SH-SY5Y (cell line): ENCODE data around the gene TFIP11.
A peak's percentile ranks its signal among the peaks of the same experiment; 100 is the strongest.

ENCODE experiments used
- GATA2 ChIP-seq: IDR thresholded peaks from 2 replicates; pipeline ENCODE4 v1.6.1; 2011; ENCODE audit warnings: mild to moderate bottlenecking, low read depth, low read length
- GATA3 ChIP-seq: IDR thresholded peaks from 2 replicates; pipeline ENCODE4 v1.6.1; 2011; ENCODE audit warnings: low read depth, mild to moderate bottlenecking, low read length, moderate library complexity

The TFIP11 gene

DNA sequence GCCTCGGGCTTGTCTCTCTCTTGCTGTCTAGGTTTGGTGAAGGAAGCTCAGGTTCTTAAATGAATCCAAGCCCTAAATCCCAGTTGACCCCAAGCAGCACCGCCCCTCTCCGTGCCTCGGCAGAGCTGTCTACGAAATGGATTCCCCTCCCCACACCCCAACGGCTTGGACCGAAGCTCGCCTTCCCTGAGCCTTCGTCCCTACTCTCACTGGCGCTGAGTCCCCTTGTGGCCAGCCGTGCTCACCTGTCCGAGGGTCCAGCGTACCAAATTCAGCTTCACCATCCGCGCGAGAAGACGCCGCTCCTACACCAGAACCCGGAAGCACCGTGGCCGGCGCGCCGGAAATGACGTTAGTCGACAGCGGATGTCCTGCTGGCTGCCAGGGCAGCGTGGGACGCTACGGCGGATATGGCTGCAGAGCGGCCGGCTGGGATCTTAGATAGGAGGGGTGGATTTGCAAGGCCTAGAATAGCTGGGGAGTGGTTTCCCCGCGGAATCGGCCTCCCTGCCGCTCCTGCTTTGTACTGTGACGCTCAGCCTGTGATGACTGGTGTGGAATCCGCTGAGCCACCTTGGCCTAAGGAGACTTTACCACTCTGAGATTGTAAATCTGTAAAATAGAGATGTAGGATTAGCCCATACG is at the start of gene TFIP11:
Gene TFIP11, minus strand, starts transcription at position 325 of the 645 bp plus-strand sequence. CDS start 2,201 bp downstream, outside the sequence.
- no peak for TF ChIP-seq GATA3
- 0 out of 2 replicates have a peak, but pooled peaks have one; percentile 19 for TF ChIP-seq GATA2

DNA sequence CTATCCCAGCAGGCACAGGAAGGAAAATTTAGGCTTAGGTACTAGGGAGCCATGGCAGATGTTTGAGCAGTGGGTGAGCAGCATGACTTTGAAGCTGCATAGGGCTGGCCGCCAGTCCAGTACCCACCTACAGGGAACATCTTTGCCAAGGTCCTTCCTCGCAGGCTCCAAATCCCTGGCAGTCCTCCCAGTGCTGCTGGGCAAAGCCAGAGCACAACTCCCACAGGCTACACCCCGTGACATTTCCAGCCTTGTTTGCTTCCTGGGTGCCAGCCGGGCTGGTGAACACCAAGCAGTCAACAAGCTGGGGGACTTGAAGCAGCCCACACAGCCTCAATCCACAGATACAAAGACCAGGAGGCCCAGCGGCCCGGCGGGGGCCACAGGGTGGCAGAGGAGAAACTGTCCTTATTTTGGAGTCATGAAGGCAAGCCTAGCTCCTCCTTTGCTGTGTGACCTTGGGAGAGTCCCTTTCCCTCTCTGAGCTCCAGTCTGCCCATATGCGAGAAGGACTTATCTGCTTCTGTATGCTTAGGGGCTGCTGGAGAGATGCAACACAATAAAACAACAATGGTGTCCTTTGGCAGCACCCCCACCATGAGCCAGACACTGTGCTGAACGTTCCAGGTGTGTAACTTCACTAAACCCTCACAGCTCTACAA is 49.6 kb upstream of the TFIP11 start:
- no peak for TF ChIP-seq GATA2
- TF ChIP-seq GATA3: no peak

DNA sequence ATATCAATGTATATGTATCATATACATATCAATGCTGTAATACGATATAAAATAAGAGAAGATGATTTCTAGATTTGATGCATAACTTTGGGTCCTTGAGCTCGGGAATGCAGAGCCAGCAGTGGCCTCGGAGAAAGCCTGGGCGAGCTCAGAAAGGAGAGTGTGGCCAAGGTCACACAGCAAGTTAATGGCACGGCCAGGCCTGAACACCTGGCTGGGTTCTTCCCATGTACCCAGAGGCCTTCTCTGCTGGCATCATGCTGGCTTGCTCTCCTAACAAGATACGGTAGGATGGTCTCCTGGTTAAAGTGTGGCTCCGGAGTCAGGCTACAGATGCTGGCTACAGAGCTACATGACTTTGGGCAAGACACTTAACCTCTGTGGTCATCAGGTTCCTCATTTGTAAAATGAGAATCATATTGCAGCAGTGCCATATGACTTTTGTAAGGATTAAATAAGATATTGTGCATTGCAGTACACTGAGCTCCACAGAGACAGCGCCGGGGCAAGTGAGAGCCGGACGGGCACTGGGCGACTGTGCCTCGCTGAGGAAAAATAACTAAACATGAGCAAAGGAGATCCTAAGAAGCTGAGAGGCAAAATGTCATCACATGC is 47.8 kb upstream of the TFIP11 start:
- TF ChIP-seq GATA2 (no peak), GATA3 (no peak)

DNA sequence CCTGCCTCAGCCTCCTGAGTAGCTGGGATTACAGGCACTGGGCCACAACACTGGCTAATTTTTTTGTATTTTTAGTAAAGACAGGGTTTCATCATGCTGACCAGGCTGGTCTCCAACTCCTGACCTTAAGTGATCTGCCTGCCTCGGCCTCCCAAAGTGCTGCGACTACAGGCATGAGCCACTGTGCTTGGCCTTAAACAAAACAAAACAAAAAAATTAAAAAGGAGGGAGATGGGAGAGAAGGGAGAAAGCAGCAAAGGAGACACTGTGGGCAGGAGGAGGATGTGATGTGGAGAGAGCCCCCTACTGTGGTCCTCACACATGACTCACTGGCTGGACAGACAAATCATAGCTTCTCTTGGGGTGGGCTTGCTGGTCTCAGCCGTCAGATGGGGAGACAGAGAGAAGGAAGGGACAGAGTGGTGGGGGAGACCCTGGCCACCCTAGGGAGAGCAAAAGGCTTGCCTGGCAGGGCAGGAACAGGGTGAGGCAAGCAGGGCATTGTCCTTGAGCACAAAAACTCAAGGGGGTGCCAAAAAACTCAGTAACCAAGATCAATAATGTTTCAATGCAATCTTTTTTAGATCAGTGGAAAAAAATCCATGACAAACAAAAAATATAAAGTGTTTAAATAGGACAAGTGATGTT is 46.1 kb upstream of the TFIP11 start:
- TF ChIP-seq GATA3: no peak
- no peak for TF ChIP-seq GATA2

GRCh38 chr22:26556904-26557303 is 44.6 kb upstream of the TFIP11 start:
- TF ChIP-seq GATA2 (no peak), GATA3 (no peak)

DNA sequence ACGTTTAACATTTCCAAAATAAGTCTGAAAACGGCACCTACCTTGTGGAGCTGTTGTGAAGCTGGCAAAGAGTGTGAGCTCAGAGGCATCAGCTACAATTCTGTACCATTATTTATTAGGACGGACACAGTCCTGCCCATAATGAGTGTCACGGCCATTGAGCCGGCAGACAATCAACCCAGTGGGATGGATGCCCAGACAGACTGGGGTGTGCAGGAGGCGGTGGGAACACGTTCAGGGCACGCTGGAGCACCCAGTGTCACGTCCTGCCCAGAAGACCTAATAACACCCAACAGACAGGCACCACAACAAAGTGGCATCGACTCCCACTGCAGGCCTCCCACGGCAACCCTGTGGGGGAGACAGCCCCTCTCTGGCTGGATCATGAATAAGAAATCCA is 43.2 kb upstream of the TFIP11 start:
- no peak for TF ChIP-seq GATA3
- no peak for TF ChIP-seq GATA2

- TF ChIP-seq GATA2 (no peak), GATA3 (no peak)
Measured at GRCh38 chr22:26554956-26555355, 42.7 kb upstream of the TFIP11 start.

GRCh38 chr22:26553056-26553752 is 40.9 kb upstream of the TFIP11 start:
- no peak for TF ChIP-seq GATA2
- TF ChIP-seq GATA3: no peak

- TF ChIP-seq GATA2 (no peak), GATA3 (no peak)
Measured at GRCh38 chr22:26552466-26552865, 40.2 kb upstream of the TFIP11 start.

DNA sequence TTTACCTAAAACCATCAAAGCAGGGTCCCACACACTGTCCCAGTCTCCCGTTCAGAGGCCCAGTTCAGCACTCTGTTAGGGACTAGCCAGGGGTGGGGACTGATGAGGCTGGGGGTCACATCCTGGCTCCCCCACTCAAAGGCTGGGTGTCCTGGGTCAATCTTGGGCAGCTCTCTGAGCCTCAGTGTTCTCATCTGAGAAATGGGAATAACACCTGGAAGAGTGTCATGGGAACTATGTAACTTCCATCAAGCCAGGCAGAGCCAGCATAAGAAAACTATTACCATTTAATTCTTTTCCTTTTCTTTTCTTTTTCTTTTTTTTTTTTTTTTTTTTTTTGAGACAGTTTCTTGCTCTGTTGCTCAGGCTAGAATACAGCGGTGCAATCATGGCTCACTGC is 39.3 kb upstream of the TFIP11 start:
- no peak for TF ChIP-seq GATA2
- no peak for TF ChIP-seq GATA3

GRCh38 chr22:26550498-26551033 is 38.3 kb upstream of the TFIP11 start:
- TF ChIP-seq GATA3: no peak
- TF ChIP-seq GATA2: no peak

GRCh38 chr22:26549902-26550497 is 37.7 kb upstream of the TFIP11 start:
- TF ChIP-seq GATA2 (no peak), GATA3 (no peak)

GRCh38 chr22:26548984-26549383 is 36.7 kb upstream of the TFIP11 start:
- TF ChIP-seq GATA2 (no peak), GATA3 (no peak)

GRCh38 chr22:26548303-26548702 is 36.0 kb upstream of the TFIP11 start:
- TF ChIP-seq GATA3 (no peak), GATA2 (no peak)
